GM23248 (cell line): ENCODE measurements around the gene SLC2A5. TPM values are rescaled to one million over a fixed set of nuclear protein-coding genes. Genes with fewer than 3 reads are reported as not detected.

Source experiments
- DNase-seq: peaks from one replicate; pipeline ENCODE4 v3.0.0-alpha.2; 2015
- H2AFZ ChIP-seq: fragments of 200-600 bp; sonication (generic); 2 replicates; pipeline ENCODE4 v1.6.1; 2016; ENCODE audit warnings: antibody characterized with exemption
- H3F3A ChIP-seq: fragments of 200-600 bp; sonication (generic); 2 replicates; pipeline ENCODE4 v1.6.1; 2016; ENCODE audit warnings: mild to moderate bottlenecking, antibody characterized with exemption, mixed run types; ENCODE audit not compliant: insufficient read depth
- H3K27ac ChIP-seq: fragments of 200-600 bp; sonication (generic); 2 replicates; pipeline ENCODE4 v1.5.1; 2016; ENCODE audit warnings: mild to moderate bottlenecking
- H3K27me3 ChIP-seq: fragments of 200-600 bp; sonication (generic); replicated peaks from 2 replicates; pipeline ENCODE4 v1.6.1; 2016; ENCODE audit warnings: mild to moderate bottlenecking; ENCODE audit not compliant: insufficient read depth
- H3K36me3 ChIP-seq: fragments of 200-600 bp; sonication (generic); 2 replicates; pipeline ENCODE4 v1.6.1; 2016; ENCODE audit warnings: low read depth, mild to moderate bottlenecking
- H3K4me1 ChIP-seq: fragments of 200-600 bp; sonication (generic); 2 replicates; pipeline ENCODE4 v1.6.1; 2016; ENCODE audit warnings: mild to moderate bottlenecking; ENCODE audit not compliant: insufficient read depth
- H3K4me2 ChIP-seq: fragments of 200-600 bp; sonication (generic); one replicate; pipeline ENCODE4 v1.6.1; 2016; ENCODE audit warnings: mild to moderate bottlenecking; ENCODE audit not compliant: unreplicated experiment
- H3K4me3 ChIP-seq: fragments of 200-600 bp; sonication (generic); 2 replicates; pipeline ENCODE4 v1.5.1; 2016; ENCODE audit warnings: mild to moderate bottlenecking
- H3K79me2 ChIP-seq: fragments of 200-600 bp; sonication (generic); 2 replicates; pipeline ENCODE4 v1.6.1; 2016; ENCODE audit warnings: mild to moderate bottlenecking; ENCODE audit not compliant: insufficient read depth
- H3K9ac ChIP-seq: fragments of 200-600 bp; sonication (generic); 2 replicates; pipeline ENCODE4 v1.6.1; 2016; ENCODE audit warnings: mild to moderate bottlenecking
- H3K9me2 ChIP-seq: fragments of 200-600 bp; sonication (generic); 2 replicates; pipeline ENCODE4 v1.6.1; 2016; ENCODE audit warnings: mixed run types, mild to moderate bottlenecking, moderate library complexity; ENCODE audit not compliant: insufficient read depth
- H3K9me3 ChIP-seq: fragments of 200-600 bp; sonication (generic); one replicate; pipeline ENCODE4 v1.6.1; 2017; ENCODE audit warnings: low read depth
- H4K20me1 ChIP-seq: fragments of 200-600 bp; sonication (generic); 2 replicates; pipeline ENCODE4 v1.6.0; 2016; ENCODE audit not compliant: insufficient read depth
- EZH2 ChIP-seq: fragments of 200-600 bp; sonication (generic); IDR thresholded peaks from 2 replicates; pipeline ENCODE4 v1.6.1; 2018; ENCODE audit warnings: antibody characterized with exemption, mild to moderate bottlenecking; ENCODE audit not compliant: insufficient read depth, poor library complexity, severe bottlenecking
- EZH2phosphoT487 ChIP-seq: fragments of 200-600 bp; sonication (generic); IDR thresholded peaks from 2 replicates; pipeline ENCODE4 v1.6.1; 2018; ENCODE audit warnings: antibody characterized with exemption, moderate library complexity, mild to moderate bottlenecking, low read depth; ENCODE audit not compliant: insufficient read depth
- WGBS, 2 experiments: methylation state at CpG; one replicate each; pipeline ENCODE4 v1.1.6; 2015 to 2017; ENCODE audit warnings: low lambda C conversion rate in 2 of 2, low coverage in 1 of 2; ENCODE audit errors: missing lambda C conversion rate in 2 of 2; 5-methylcytosine and 5-hydroxymethylcytosine counted together
- in situ Hi-C: fragments of 300-500 bp; cut with MboI; formaldehyde crosslinking; loops from 2 replicates; pipeline ENCODE4 v1.15.0; 2020
- polyA plus RNA-seq: library from polyadenylated mRNA; unstranded; fragments of >200 nt; fragmentation: Nextera tagmentation; extraction: Ambion mirVana; gene quantifications from 2 replicates; pipeline ENCODE4 v1.2.1, GENCODE V29; 2016
- total RNA-seq: library from RNA; depleted of rRNA; stranded (reverse); fragments of >200 nt; shearing (Covaris generic); gene quantifications from 2 replicates; pipeline ENCODE4 v1.2.3, GENCODE V29; 2014

The SLC2A5 gene
- total and polyA plus RNA-seq, 2 experiments from 2014 or later: 0.29 to 0.54 TPM

DNA sequence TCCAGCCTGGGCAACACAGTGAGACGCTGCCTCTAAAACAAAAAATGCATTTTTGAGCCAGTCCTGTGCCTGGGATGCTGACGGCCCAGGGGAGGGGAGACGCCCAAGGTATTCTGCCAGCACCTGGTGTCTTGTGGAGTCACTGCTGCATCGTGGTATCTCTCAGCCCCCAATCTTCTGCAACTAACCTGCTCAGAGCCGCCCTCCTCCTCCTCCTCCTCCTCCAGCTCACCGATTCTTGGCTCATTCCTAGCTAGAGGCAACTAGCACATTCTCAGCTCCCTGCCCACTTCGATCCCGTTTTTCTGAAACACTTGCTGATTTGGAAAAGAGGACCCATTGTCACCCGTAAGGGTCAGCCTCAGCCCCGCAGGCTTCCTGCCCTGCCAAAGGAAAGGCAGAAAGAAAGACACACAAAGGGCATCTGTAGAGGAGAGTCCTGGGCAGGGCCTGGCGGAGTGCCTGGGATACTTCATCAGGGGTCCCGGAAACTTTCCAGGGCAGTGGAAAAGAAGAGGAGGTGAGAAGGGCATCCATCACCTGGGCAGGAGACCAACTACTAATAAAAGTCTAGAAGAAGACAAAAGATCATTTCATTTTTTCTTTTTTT, 38.7 kb upstream of the SLC2A5 start:
- Histone ChIP-seq H3K9ac (no peak overlapping the region), H2AFZ (no peak overlapping the region), H3K9me2 (no peaks in the 10 kb centered on the region), H3K27me3 (no peaks in the 10 kb centered on the region), H3K9me3 (no peaks in the 10 kb centered on the region), H3K27ac (no peak overlapping the region), H3K4me1 (0 out of 2 replicates have a peak, but pooled peaks cover 3% of the 10 kb centered on the region), H3K4me2 (no peak overlapping the region), H3F3A (no peaks in the 10 kb centered on the region), H4K20me1 (no peaks in the 10 kb centered on the region), H3K36me3 (no peaks in the 10 kb centered on the region), H3K79me2 (no peaks in the 10 kb centered on the region), H3K4me3 (no peak overlapping the region)
- WGBS, 2 experiments: 91 to 93% methylated on average over 11 to 12 of the region's 12 CpGs
- in situ Hi-C loops: loop anchor here (10.0 kb wide), 1 partner anchor 183 kb away; no protein-coding TSS in a partner anchor
- no peak for TF ChIP-seq EZH2
- no peak for TF ChIP-seq EZH2phosphoT487
- no peak for DNase-seq

DNA sequence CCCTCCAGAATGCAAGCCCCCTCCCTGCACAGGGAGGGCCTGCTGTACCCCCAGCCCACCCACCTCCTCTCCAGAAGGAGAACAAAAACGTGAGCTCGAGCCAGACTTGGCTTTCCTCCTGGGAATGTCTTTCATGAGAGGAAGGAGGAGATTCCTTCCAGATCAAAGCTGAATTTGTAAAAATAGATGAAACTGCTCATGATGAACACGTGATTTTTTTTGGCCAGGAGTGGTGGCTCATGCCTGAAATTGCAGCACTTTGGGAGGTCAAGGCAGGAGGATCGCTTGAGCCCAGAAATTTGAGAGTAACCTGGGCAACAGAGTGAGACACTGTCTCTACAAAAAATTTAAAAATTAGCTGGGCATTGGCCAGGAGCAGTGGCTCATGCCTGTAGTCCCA, 37.7 kb upstream of the SLC2A5 start:
- TF ChIP-seq EZH2phosphoT487 (no peak), EZH2 (no peak)
- H3F3A ChIP-seq: no peaks in the 10 kb centered on the region

GRCh38 chr1:9106286-9106685, 36.9 kb upstream of the SLC2A5 start:
- TF ChIP-seq EZH2phosphoT487 (no peak), EZH2 (no peak)
- Histone ChIP-seq H3K9me3 (no peaks in the 10 kb centered on the region), H3K9ac (no peak overlapping the region), H3K4me3 (no peak overlapping the region), H3K9me2 (no peaks in the 10 kb centered on the region), H2AFZ (no peak overlapping the region), H3K27me3 (no peaks in the 10 kb centered on the region), H3K36me3 (no peaks in the 10 kb centered on the region), H3K4me1 (0 out of 2 replicates have a peak, but pooled peaks cover 3% of the 10 kb centered on the region), H3K79me2 (no peaks in the 10 kb centered on the region), H3F3A (no peaks in the 10 kb centered on the region), H3K4me2 (no peak overlapping the region), H4K20me1 (no peaks in the 10 kb centered on the region), H3K27ac (no peak overlapping the region)
- 89 to 92% methylated on average over 14 of the region's 14 CpGs for WGBS, 2 experiments
- in situ Hi-C loops: loop anchor here (10.0 kb wide), 1 partner anchor 181 kb away; no protein-coding TSS in a partner anchor
- no peak for DNase-seq

More for the DNA sequence above, 37.7 kb upstream of the SLC2A5 start:
- Histone ChIP-seq H3K27ac (no peak overlapping the region), H3K79me2 (no peaks in the 10 kb centered on the region), H3K9me3 (no peaks in the 10 kb centered on the region), H4K20me1 (no peaks in the 10 kb centered on the region), H3K4me2 (no peak overlapping the region), H3K9me2 (no peaks in the 10 kb centered on the region), H3K9ac (no peak overlapping the region), H3K4me1 (0 out of 2 replicates have a peak, but pooled peaks cover 3% of the 10 kb centered on the region), H3K27me3 (no peaks in the 10 kb centered on the region), H3K4me3 (no peak overlapping the region), H3K36me3 (no peaks in the 10 kb centered on the region), H2AFZ (no peak overlapping the region)
- WGBS, 2 experiments: 38 to 41% methylated on average over 4 of the region's 4 CpGs
- in situ Hi-C loops: loop anchor here (10.0 kb wide), 1 partner anchor 182 kb away; no protein-coding TSS in a partner anchor
- DNase-seq: no peak

DNA sequence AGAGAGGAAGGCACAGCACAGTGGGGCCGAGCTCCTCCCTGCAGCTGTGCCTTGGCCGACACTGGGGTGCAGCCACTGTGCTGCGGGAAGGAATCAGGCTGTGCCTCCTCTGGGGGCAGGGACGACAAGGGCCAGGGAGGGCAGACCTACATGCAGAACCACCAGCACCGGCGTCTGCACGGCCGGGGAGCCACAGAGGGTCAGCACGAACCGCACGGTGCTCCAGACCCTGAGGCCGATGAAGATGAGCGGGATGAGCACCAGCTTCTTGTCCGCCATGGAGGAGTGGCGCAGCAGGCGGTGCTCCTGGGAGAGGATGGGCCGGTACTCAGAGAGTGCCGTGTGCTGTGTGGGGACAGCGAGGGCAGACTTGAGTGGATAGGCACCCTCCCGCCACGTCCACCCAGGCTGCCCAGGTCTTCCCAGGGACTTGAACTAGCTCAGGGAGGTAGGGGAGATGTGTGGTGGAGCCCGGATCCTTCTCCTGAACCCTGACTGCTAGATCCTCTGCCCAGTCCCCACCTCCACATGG, 36.0 kb upstream of the SLC2A5 start:
- WGBS, 2 experiments: 89% methylated on average over 18 to 22 of the region's 22 CpGs
- Histone ChIP-seq H3F3A (no peaks in the 10 kb centered on the region), H3K9me3 (no peaks in the 10 kb centered on the region), H3K79me2 (no peaks in the 10 kb centered on the region), H3K9me2 (no peaks in the 10 kb centered on the region), H3K9ac (no peak overlapping the region), H3K4me3 (no peak overlapping the region), H3K4me2 (no peak overlapping the region), H3K4me1 (0 out of 2 replicates have a peak, but pooled peaks cover 1% of the 10 kb centered on the region), H3K36me3 (no peaks in the 10 kb centered on the region), H3K27ac (no peak overlapping the region), H2AFZ (no peak overlapping the region), H4K20me1 (no peaks in the 10 kb centered on the region), H3K27me3 (no peaks in the 10 kb centered on the region)
- no peak for DNase-seq
- in situ Hi-C loops: loop anchor here (10.0 kb wide), 1 partner anchor 181 kb away; no protein-coding TSS in a partner anchor
- no peak for TF ChIP-seq EZH2
- no peak for TF ChIP-seq EZH2phosphoT487
